NB4 (cell line): ENCODE results near the gene STARD3.

ENCODE experiments used
- MAX ChIP-seq: IDR thresholded peaks from 2 replicates; pipeline ENCODE4 v1.6.1; 2011; ENCODE audit warnings: low read depth, low read length
- MYC ChIP-seq: IDR thresholded peaks from 2 replicates; pipeline ENCODE4 v1.6.1; 2011; ENCODE audit warnings: low read depth, low read length
- POLR2A ChIP-seq: IDR thresholded peaks from 2 replicates; pipeline ENCODE4 v1.6.1; 2011; ENCODE audit warnings: mild to moderate bottlenecking; ENCODE audit not compliant: insufficient read length; ENCODE audit errors: extremely low read depth
- TF ChIP-seq, protein P1 (sequence below): IDR thresholded peaks from one replicate; pipeline ENCODE4 v1.5.1; 2012; ENCODE audit warnings: low read depth, low read length

DNA sequence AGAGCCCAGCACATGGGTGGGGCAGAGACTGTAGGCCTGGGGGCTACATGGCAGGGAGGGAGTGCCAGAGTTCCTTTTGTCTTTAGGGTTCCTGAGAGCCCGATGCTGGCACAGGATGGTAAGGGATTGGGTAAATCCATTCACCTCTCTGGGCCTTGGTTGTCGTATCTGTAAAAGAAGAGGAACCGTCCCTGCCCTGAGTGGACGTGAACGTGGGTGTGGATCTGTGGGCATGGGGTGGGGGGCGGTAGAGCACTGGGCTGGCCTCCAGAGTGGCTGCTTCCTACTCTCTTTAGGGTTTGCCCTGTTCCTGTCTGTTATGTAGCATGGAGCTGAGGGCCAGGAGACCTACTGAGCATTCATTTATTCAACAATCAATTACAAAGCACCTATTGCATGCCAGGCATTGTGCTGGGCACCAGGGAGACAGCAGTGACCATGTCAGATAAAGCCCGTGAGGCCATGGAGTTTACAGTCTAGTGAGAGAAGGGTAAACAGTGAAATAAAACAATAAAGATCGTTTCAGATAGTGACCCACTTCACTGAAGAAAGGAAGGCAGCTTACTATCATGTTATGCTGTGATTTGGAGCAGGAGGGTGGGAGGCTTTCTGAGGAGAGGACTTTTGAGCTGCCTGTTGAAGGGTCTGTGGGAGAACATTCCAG lies 15.1 kb downstream of the STARD3 start:
- TF ChIP-seq, protein P1, sequence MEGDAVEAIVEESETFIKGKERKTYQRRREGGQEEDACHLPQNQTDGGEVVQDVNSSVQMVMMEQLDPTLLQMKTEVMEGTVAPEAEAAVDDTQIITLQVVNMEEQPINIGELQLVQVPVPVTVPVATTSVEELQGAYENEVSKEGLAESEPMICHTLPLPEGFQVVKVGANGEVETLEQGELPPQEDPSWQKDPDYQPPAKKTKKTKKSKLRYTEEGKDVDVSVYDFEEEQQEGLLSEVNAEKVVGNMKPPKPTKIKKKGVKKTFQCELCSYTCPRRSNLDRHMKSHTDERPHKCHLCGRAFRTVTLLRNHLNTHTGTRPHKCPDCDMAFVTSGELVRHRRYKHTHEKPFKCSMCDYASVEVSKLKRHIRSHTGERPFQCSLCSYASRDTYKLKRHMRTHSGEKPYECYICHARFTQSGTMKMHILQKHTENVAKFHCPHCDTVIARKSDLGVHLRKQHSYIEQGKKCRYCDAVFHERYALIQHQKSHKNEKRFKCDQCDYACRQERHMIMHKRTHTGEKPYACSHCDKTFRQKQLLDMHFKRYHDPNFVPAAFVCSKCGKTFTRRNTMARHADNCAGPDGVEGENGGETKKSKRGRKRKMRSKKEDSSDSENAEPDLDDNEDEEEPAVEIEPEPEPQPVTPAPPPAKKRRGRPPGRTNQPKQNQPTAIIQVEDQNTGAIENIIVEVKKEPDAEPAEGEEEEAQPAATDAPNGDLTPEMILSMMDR, result no peak
- no peak for TF ChIP-seq POLR2A
- TF ChIP-seq MAX, result no peak
- TF ChIP-seq MYC, result no peak
